ENCODE data around the gene KCNG2. TPM values are rescaled to one million over a fixed set of nuclear protein-coding genes. Genes with fewer than 3 reads are reported as not detected.

Gene KCNG2
- total and polyA plus RNA-seq, 2 experiments from 2014 or later: not detected

DNA sequence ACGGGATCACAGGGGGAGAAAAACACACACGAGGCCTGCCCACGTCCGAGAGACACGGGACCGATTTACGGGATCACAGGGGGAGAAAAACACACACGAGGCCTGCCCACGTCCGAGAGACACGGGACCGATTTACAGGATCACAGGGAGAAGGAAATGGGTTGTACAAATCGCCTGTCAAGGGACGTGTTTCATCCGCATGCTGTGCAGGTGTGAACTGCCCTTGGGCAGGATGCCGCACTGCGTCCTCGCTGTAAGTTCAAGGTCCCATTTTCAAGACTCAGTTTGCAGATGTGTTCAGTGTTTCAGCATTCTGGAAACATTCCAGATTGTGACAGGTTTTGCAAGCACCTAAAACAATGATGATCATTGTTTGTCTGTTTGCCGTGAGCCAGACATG is 2.3 kb upstream of the KCNG2 start:
- DNase-seq (ENCODE audit: low spot score): no peak
- no peak overlapping the region for H3K4me2 ChIP-seq
- H2AFZ ChIP-seq: no peak overlapping the region
- TF ChIP-seq EZH2phosphoT487 (IDR thresholded peaks at IDR 0.05; ENCODE audit: low read depth, severe bottlenecking, unreplicated experiment): no peak
- TF ChIP-seq, protein P1, sequence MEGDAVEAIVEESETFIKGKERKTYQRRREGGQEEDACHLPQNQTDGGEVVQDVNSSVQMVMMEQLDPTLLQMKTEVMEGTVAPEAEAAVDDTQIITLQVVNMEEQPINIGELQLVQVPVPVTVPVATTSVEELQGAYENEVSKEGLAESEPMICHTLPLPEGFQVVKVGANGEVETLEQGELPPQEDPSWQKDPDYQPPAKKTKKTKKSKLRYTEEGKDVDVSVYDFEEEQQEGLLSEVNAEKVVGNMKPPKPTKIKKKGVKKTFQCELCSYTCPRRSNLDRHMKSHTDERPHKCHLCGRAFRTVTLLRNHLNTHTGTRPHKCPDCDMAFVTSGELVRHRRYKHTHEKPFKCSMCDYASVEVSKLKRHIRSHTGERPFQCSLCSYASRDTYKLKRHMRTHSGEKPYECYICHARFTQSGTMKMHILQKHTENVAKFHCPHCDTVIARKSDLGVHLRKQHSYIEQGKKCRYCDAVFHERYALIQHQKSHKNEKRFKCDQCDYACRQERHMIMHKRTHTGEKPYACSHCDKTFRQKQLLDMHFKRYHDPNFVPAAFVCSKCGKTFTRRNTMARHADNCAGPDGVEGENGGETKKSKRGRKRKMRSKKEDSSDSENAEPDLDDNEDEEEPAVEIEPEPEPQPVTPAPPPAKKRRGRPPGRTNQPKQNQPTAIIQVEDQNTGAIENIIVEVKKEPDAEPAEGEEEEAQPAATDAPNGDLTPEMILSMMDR (IDR thresholded peaks at IDR 0.05; ENCODE audit: poor library complexity): no peak
- TF ChIP-seq EZH2 (IDR thresholded peaks at IDR 0.05; ENCODE audit: borderline replicate concordance): no peak
- no peak overlapping the region for H3K4me3 ChIP-seq
- H3K4me1 ChIP-seq (ENCODE audit: insufficient read depth): peaks cover 9% of the 10 kb centered on the region
- H4K20me1 ChIP-seq (ENCODE audit: insufficient read depth, poor library complexity, severe bottlenecking): no peaks in the 10 kb centered on the region
- no peaks in the 10 kb centered on the region for H3K79me2 ChIP-seq
- peaks cover 36% of the 10 kb centered on the region for H3K27me3 ChIP-seq
- no peaks in the 10 kb centered on the region for H3K9me3 ChIP-seq (ENCODE audit: low read depth)
- WGBS (ENCODE audit: low lambda C conversion rate, missing lambda C conversion rate): 93% methylated on average over 19 of the region's 19 CpGs
- H3K27ac ChIP-seq: no peak overlapping the region
- H3K9me2 ChIP-seq (replicated peaks; ENCODE audit: insufficient read depth): no peaks in the 10 kb centered on the region
- H3K36me3 ChIP-seq (replicated peaks; ENCODE audit: insufficient read depth, low read depth): no peaks in the 10 kb centered on the region

DNA sequence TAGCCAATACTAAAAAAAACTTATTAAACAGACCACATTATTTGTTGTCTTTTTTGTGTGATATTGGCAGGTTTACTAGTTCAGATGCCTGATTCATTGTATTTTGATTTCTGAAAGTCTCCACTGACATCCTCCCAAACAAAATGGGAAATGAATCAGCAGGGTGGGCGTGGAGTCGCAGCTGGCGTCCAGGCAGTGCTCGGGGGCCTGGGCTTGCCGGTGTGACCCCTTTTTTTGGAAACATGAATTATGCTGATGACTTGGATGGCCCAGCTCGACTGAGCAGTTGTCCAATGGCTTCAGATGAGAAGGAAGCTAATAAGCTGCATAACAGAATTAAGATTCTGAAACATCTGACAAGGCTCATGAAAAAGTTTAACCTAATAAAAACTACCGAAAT is 1.7 kb upstream of the KCNG2 start:
- no peaks in the 10 kb centered on the region for H3K9me3 ChIP-seq (ENCODE audit: low read depth)
- no peaks in the 10 kb centered on the region for H4K20me1 ChIP-seq (ENCODE audit: insufficient read depth, poor library complexity, severe bottlenecking)
- H3K27me3 ChIP-seq: peaks cover 36% of the 10 kb centered on the region
- H3K79me2 ChIP-seq: no peaks in the 10 kb centered on the region
- H3K36me3 ChIP-seq (replicated peaks; ENCODE audit: insufficient read depth, low read depth): no peaks in the 10 kb centered on the region
- H2AFZ ChIP-seq: no peak overlapping the region
- H3K4me2 ChIP-seq: no peak overlapping the region
- TF ChIP-seq, protein P1 (IDR thresholded peaks at IDR 0.05; ENCODE audit: poor library complexity): no peak
- TF ChIP-seq EZH2 (IDR thresholded peaks at IDR 0.05; ENCODE audit: borderline replicate concordance): no peak
- TF ChIP-seq EZH2phosphoT487 (IDR thresholded peaks at IDR 0.05; ENCODE audit: low read depth, severe bottlenecking, unreplicated experiment): no peak
- peaks cover 9% of the 10 kb centered on the region for H3K4me1 ChIP-seq (ENCODE audit: insufficient read depth)
- no peak overlapping the region for H3K4me3 ChIP-seq
- H3K27ac ChIP-seq: no peak overlapping the region
- DNase-seq (ENCODE audit: low spot score): no peak
- H3K9me2 ChIP-seq (replicated peaks; ENCODE audit: insufficient read depth): no peaks in the 10 kb centered on the region
- 83% methylated on average over 7 of the region's 7 CpGs for WGBS (ENCODE audit: low lambda C conversion rate, missing lambda C conversion rate)

DNA sequence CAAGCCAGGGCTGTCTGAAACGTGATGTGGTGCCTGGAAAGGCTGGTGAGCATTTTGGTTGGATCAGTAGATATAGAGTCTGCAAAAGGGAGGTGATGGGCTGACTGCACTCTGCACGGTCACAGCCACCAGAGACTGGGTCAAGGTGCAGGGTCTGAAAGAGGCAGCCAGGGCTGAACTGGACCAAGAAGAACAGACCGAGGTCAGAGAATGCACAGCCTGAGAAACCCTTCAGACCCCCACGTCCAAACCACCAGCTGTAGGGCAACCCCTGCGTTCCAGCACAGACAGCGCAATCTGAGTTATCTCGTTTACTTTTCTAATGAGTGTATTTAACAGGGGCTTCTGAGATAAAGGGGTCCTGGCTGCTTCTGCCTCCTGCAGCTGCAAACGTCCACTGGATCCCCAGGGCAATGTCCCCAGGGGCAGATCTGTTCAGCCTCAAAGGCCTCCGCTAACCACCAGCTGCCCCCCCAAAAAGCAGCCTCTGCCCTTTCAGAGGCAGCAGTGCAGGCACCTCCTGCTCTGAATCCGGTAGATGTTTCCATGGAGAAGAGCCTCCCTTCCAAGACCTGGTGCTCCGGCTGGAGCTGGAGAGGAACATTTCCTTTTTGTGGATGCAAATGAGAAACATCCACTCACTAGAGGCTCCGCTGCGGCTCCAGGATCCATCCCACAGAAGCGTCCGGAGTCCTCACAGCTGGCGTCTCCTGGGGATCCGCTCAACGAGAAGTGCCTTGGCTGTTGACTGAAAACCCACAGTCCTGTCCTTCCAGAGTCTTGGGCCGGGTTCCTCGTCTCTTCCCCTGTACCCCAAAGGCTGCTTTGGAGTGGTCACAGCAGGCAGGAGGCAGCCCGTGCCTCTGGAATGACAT is 970 bp upstream of the KCNG2 start:
- TF ChIP-seq, protein P1 (IDR thresholded peaks at IDR 0.05; ENCODE audit: poor library complexity): no peak
- no peak for TF ChIP-seq EZH2phosphoT487 (IDR thresholded peaks at IDR 0.05; ENCODE audit: low read depth, severe bottlenecking, unreplicated experiment)
- no peak for TF ChIP-seq EZH2 (IDR thresholded peaks at IDR 0.05; ENCODE audit: borderline replicate concordance)
- Histone ChIP-seq H3K4me2 (no peak overlapping the region), H3K79me2 (no peaks in the 10 kb centered on the region), H3K4me1 (ENCODE audit: insufficient read depth) (peaks cover 9% of the 10 kb centered on the region), H3K9me2 (replicated peaks; ENCODE audit: insufficient read depth) (no peaks in the 10 kb centered on the region), H3K4me3 (no peak overlapping the region), H3K27ac (no peak overlapping the region), H3K27me3 (peaks cover 36% of the 10 kb centered on the region), H2AFZ (no peak overlapping the region), H3K9me3 (ENCODE audit: low read depth) (no peaks in the 10 kb centered on the region), H4K20me1 (ENCODE audit: insufficient read depth, poor library complexity, severe bottlenecking) (no peaks in the 10 kb centered on the region), H3K36me3 (replicated peaks; ENCODE audit: insufficient read depth, low read depth) (no peaks in the 10 kb centered on the region)
- DNase-seq (ENCODE audit: low spot score): no peak
- WGBS (ENCODE audit: low lambda C conversion rate, missing lambda C conversion rate): 42% methylated on average over 21 of the region's 21 CpGs
